GM12892 (cell line): ENCODE measurements around the gene MLXIP.

Source experiments
- DNase-seq: peaks from one replicate; pipeline ENCODE4 v3.0.0; 2011; ENCODE audit not compliant: insufficient read length
- FAIRE-seq: peaks from 2 replicates; lab custom pipeline; 2011; peaks lifted over from hg19 to GRCh38; lab: Jason Lieb, UNC
- POLR2A ChIP-seq: IDR thresholded peaks from 2 replicates; pipeline ENCODE4 v1.6.1; 2011; ENCODE audit warnings: low read depth, low read length, control low read depth
- POLR2AphosphoS5 ChIP-seq: IDR thresholded peaks from 2 replicates; pipeline ENCODE4 v1.6.1; 2011; ENCODE audit warnings: low read depth, low read length, control low read depth
- TAF1 ChIP-seq: IDR thresholded peaks from 2 replicates; pipeline ENCODE4 v1.6.1; 2011; ENCODE audit warnings: low read depth, mild to moderate bottlenecking, control low read depth, low read length, borderline replicate concordance

Gene MLXIP

DNA sequence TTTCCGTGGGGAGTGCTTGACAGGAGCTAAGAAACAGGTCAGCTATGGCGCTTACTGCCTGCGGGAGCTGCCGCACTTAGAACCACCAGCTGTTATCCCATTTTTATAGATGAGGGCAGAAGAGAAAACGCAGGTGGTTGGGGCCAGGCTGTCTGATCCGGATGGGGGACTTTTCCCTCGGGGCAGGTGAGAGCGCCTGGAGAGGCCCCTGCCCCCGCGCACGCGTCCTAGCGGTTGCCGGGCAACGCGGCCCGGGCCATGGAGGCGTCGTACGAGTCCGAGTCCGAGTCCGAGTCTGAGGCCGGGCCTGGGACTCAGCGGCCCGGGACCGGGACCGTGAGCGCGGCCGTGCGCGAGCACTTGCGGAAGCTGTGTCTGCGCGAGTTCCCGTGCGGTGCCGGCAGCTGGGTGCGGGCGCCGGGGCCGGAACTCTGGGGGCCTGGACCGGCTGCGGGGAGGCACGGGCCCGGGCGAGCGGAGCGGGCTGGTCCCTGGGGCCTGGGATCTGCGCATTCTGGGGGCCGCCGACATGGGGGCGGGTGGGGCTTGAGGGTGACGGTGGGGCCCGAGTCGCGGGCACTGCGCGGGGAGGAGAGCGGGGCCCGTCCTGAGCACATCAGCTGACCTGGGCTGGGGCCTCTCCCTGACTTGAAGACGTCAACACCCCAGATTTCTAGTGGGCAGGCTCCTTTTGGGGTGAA, 104.5 kb downstream of the MLXIP start, which contains the start of gene LRRC43:
TSS of gene LRRC43 (plus strand) at position 237 of the 701 bp plus-strand sequence. CDS start at position 259, 22 bp downstream.
- no peak for FAIRE-seq
- no peak for DNase-seq
- TF ChIP-seq TAF1 (no peak), POLR2AphosphoS5 (no peak)

- DNase-seq: no peak
- TF ChIP-seq POLR2A (no peak), POLR2AphosphoS5 (no peak), TAF1 (no peak)
- FAIRE-seq: no peak
Observed at GRCh38 chr12:122183588-122183940, 105.0 kb downstream of the MLXIP start.

DNA sequence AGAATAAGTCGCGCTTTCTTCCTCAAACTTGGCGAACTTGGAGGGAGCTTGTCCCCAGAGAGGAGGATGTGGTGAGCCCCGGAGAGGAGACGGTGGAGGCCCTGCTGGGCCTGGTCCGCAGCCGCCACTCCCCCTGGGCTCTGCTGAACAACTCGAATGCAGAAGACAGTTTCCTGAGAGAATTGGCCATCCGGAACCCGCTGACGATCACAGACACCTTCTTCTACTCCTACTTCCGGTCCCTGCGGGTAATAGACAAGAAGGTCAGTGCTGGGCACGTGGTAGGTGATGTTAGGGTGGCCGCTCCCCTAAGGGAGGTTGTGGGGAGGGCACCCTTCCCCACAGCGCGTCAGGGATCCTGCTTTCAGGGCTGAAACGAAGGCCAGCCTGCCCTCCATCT, 106.0 kb downstream of the MLXIP start:
- no peak for DNase-seq
- no peak for FAIRE-seq
- TF ChIP-seq TAF1: no peak
- no peak for TF ChIP-seq POLR2A
- TF ChIP-seq POLR2AphosphoS5: no peak

- TF ChIP-seq POLR2A (no peak), POLR2AphosphoS5 (no peak), TAF1 (no peak)
- DNase-seq: no peak
- no peak for FAIRE-seq
Observed at GRCh38 chr12:122185079-122185478, 106.5 kb downstream of the MLXIP start.

GRCh38 chr12:122185494-122186082, 107.0 kb downstream of the MLXIP start:
- DNase-seq: no peak
- no peak for TF ChIP-seq POLR2AphosphoS5
- no peak for FAIRE-seq

- TF ChIP-seq TAF1 (no peak), POLR2AphosphoS5 (no peak), POLR2A (no peak)
- DNase-seq (no peak), FAIRE-seq (no peak)
Observed at GRCh38 chr12:122187466-122187865, 108.9 kb downstream of the MLXIP start.

GRCh38 chr12:122189626-122190475, 111.3 kb downstream of the MLXIP start:
- DNase-seq (no peak), FAIRE-seq (no peak)
- no peak for TF ChIP-seq POLR2AphosphoS5
- TF ChIP-seq TAF1: no peak
- no peak for TF ChIP-seq POLR2A

DNA sequence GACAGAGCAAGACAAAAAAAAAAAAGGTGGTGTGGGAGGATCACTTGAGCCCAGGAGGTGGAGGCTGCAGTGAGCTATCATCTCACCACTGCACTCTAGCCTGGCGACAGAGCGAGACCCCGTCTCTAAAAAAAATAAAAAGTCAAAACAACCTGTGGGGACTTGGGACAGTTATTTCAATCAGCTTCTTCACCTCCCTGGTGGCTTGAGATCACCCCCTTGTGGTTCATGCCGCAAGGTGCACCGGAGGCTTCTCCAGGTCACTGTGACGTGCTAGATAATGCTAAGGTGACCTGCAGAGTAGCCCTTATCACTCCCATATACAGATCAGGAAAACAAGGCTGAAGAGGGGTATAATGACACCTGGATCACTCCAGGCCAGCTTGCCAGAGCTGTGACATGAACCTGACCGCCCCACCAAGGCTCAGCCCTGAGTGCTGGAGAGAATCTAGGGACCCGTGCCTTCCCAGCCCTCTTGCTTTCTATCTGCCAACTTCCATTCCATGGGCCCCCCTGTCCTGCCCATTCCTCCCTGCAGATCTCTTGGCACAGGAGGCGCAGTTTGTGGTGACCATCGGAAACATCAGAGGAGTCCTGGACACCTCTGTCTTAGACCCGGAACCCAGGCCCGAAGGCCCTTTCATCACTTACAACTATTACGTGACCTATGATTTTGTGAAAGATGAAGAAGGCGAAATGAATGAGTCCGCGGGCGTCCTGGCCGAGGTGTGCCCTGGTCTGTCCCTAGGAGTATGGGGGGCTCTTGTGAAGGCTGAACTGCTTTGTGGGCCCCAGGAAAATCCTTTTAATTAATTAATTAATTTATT, 112.5 kb downstream of the MLXIP start:
- FAIRE-seq (peak; percentile 78), DNase-seq (peak; percentile 75)
- no peak for TF ChIP-seq TAF1
- no peak for TF ChIP-seq POLR2A
- TF ChIP-seq POLR2AphosphoS5: no peak

DNA sequence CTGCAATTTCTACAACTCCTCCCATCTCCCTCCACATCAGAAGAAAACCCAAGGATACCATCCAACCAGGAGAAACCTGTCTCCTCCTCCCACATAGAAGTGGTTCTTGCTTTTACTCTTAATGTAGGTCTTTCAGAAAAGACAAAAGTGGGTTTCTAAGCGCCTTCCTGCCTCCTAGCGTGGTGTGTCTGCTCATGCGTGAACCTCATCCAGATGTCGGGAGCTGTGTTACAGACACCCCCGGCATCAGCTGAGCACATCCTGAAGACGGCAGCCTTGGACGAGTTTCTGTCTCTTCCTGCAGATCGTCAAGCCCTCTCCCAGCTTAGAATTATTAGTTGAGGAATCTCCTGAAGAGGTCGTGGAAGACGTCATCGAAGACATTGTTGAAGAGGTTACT, 113.9 kb downstream of the MLXIP start:
- no peak for DNase-seq
- no peak for TF ChIP-seq POLR2A
- no peak for TF ChIP-seq POLR2AphosphoS5
- no peak for TF ChIP-seq TAF1
- no peak for FAIRE-seq

- FAIRE-seq (no peak), DNase-seq (no peak)
- TF ChIP-seq TAF1 (no peak), POLR2A (no peak), POLR2AphosphoS5 (no peak)
Observed at GRCh38 chr12:122194804-122195203, 116.2 kb downstream of the MLXIP start.

DNA sequence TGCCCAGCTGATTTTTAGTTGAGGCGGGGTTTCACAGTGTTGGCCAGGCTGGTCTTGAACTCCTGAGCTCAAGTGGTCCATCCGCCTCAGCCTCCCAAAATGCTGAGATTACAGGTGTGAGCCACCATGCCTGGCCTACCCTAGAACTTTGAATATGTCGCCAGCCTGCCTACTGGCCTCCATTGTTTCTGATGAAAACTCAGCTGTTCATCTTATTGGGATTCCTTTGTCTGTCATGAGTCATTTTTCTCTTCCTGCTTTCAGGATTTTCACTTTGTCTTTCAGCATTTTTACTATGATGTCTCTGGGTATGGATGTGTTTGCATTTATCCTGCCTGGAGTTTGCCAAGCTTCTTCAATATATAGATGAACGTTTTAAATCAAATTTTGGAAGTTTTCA, 116.8 kb downstream of the MLXIP start:
- no peak for FAIRE-seq
- no peak for DNase-seq
- no peak for TF ChIP-seq POLR2A
- TF ChIP-seq POLR2AphosphoS5: no peak
- no peak for TF ChIP-seq TAF1
